Measurements from ENCODE around the gene ENTPD8. TPM values are rescaled to one million over a fixed set of nuclear protein-coding genes. Genes with fewer than 3 reads are reported as not detected.

ENTPD8 gene
- total RNA-seq, 1 experiment from 2014 or later: 0.77 TPM

- no peak overlapping the region for H3K4me3 Mint-ChIP-seq
- peaks cover 4 to 5% of the 10 kb centered on the region in 2 experiments; a peak in 3 of 4 replicates for H3K4me1 Mint-ChIP-seq
- no peak overlapping the region for H3K27ac Mint-ChIP-seq
- no peak overlapping the region for H3K9ac ChIP-seq (ENCODE audit: extremely low read depth, insufficient read length, low read length)
- no peak overlapping the region for H3K23ac ChIP-seq (ENCODE audit: insufficient read length, low read depth, low read length)
- TF ChIP-seq CTCF (conservative IDR thresholded peaks at IDR 0.05): no peak
- no peak overlapping the region for H2BK120ac ChIP-seq (ENCODE audit: low read depth, low read length, poor library complexity, severe bottlenecking)
- H3K27me3 ChIP-seq (ENCODE audit: insufficient read depth, low read length): no peaks in the 10 kb centered on the region
- peaks cover 8% of the 10 kb centered on the region for H3K27me3 Mint-ChIP-seq (ENCODE audit: low read depth)
- no peaks in the 10 kb centered on the region for H3K79me1 ChIP-seq (ENCODE audit: insufficient read depth, low read depth, low read length, poor library complexity, severe bottlenecking)
- H3T11ph ChIP-seq (ENCODE audit: low read length): no peak overlapping the region
- no peak overlapping the region for H4K91ac ChIP-seq (ENCODE audit: insufficient read length, low read depth, low read length)
- H3K56ac ChIP-seq (ENCODE audit: insufficient read length, low read depth, low read length): no peak overlapping the region
- no peaks in the 10 kb centered on the region for H4K20me1 ChIP-seq (ENCODE audit: control insufficient read depth, insufficient read depth, insufficient read length)
- peaks cover 0 to 8% (median 0%) of the 10 kb centered on the region in 3 experiments; a peak in 2 of 7 replicates for H3K36me3 Mint-ChIP-seq (ENCODE audit: insufficient read depth in 1 of 3, low read depth in 3 of 3)
- no peak overlapping the region for H4K5ac ChIP-seq (ENCODE audit: insufficient read length, low read depth, low read length)
- peaks cover 3% of the 10 kb centered on the region for H3K9me3 ChIP-seq (ENCODE audit: control insufficient read depth, low read depth, low read length)
- no peak overlapping the region for H3K18ac ChIP-seq (ENCODE audit: insufficient read length, low read depth, low read length)
- no peak overlapping the region for H4K8ac ChIP-seq (replicated peaks; ENCODE audit: insufficient read length, low read depth, low read length)
- no peak overlapping the region; the same call in 1 of the 2 replicates for H3K14ac ChIP-seq (ENCODE audit: insufficient read depth, low read length)
- no peak for DNase-seq
- no peaks in the 10 kb centered on the region for H3K4me1 ChIP-seq (ENCODE audit: insufficient read depth, low read length)
- WGBS (ENCODE audit: extremely low coverage, insufficient read length, low lambda C conversion rate): no CpG with 5 or more reads among the region's 32 CpGs
- H2AK5ac ChIP-seq (ENCODE audit: insufficient read length, low read length): no peak overlapping the region
- H2BK20ac ChIP-seq (ENCODE audit: low read depth, low read length, poor library complexity, severe bottlenecking): no peak overlapping the region
- H2BK12ac ChIP-seq (ENCODE audit: insufficient read length, low read depth, low read length): no peak overlapping the region
- H2BK15ac ChIP-seq (ENCODE audit: low read depth, low read length): no peak overlapping the region
- no peaks in the 10 kb centered on the region for H3K23me2 ChIP-seq (ENCODE audit: insufficient read length, low read depth, low read length, poor library complexity, severe bottlenecking)
- H3K4ac ChIP-seq (ENCODE audit: low read depth, low read length): no peak overlapping the region
- no peaks in the 10 kb centered on the region for H3K79me2 ChIP-seq (ENCODE audit: insufficient read depth, low read length)
- H3K9me3 Mint-ChIP-seq: peaks cover 7% of the 10 kb centered on the region in 2 experiments; a peak in 4 of 5 replicates
- H3K27ac ChIP-seq (ENCODE audit: insufficient read length, low read depth, low read length): no peak overlapping the region
- H2AFZ ChIP-seq (ENCODE audit: low read length): no peak overlapping the region
- H3K4me2 ChIP-seq (ENCODE audit: insufficient read depth, insufficient read length, low read length): no peak overlapping the region
- H2BK5ac ChIP-seq (ENCODE audit: insufficient read length, low read length): no peak overlapping the region
Observed at GRCh38 chr9:137479892-137480685, 38.9 kb upstream of the ENTPD8 start.

All from H9 (cell line).